GM18519 (cell line): ENCODE results near the gene GPR152.
"Not testable (repeated sequence)": the region's sequence is repeated elsewhere in the genome, so short reads cannot be mapped to it uniquely, and the experiment has no call there.

Experiments
- ATAC-seq: cut with Tn5 transposase; IDR thresholded peaks from one replicate; pipeline ENCODE4 v1.9.1; 2021; ENCODE audit warnings: mild to moderate bottlenecking, moderate library complexity; ENCODE audit not compliant: unreplicated experiment, low FRiP score

Gene GPR152

GRCh38 chr11:67415501-67416304, 36.8 kb downstream of the GPR152 start, which contains the start of gene CARNS1:
TSS of gene CARNS1 (plus strand) at chr11:67415678. CDS start at chr11:67416200, 522 bp downstream.
- ATAC-seq = no peak

DNA sequence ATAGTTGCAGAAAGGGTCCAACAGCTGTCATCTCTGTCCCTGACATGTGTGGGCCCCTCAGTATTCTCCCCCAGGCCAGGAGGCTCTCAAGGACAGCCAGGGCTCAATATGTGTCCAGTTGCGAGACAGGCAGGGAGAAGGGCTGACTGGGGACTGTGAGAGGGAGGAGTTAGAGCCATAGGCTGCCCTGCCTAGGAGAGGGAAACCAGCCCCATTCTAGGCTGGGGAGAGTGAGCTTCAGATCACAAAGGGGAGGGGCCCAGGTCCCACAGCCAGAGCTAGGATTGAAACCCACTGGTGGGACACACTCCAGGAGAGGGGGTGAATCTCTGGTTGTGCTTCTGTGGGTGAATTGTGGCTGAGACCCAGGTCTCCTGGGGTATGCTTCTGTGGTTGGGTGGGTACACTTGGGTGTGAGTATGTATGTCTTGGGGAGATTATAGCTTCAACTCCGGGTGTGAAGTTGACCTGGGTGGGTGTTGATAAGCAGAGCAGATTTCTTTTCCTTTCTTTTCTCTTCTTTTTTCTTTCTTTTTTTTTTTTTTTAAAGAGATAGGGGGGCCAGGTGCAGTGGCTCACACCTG, 39.2 kb downstream of the GPR152 start:
- no peak for ATAC-seq

- no peak for ATAC-seq
Observed at GRCh38 chr11:67412495-67413179, 39.9 kb downstream of the GPR152 start.

GRCh38 chr11:67411785-67412152, 40.8 kb downstream of the GPR152 start:
- ATAC-seq = no peak

DNA sequence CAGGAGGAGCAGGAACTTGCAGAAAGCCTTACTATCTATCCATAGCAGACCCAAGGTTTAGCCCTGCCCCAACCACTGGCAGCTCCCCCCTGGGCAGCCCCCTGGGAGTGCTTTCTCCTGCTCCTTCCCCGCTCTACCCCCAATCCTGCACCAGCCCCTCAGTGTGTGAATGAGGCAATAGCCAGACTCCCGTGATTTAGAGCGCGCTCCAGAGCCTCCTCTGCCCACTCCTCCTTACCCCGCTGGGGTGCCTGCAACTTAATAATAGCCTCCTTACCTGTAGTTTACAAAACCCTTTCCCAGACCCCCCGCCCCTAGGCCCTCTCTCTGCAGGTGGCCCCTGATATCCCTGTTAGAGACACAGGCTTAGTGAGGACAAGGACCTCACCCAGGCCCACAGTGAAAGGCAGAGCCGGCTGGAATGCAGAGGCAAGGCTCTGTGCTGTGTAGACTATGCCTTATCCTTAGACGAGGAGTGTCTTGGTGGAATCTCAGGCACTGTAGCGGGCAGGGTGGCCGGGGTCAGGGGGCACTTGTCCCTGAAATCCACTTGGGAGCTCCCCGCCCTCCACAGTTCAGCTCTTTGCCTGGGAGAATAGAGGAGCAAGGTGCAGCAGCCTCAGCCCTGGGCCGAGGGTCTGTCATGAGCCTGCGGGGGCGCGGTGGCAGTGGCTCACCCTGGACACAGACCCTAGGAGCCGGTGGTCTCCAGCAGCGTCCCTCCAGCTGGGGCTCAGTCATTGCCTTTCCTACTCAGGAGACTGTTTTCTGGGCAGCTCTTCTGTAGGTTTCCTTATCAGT, 41.3 kb downstream of the GPR152 start:
- ATAC-seq = no peak

DNA sequence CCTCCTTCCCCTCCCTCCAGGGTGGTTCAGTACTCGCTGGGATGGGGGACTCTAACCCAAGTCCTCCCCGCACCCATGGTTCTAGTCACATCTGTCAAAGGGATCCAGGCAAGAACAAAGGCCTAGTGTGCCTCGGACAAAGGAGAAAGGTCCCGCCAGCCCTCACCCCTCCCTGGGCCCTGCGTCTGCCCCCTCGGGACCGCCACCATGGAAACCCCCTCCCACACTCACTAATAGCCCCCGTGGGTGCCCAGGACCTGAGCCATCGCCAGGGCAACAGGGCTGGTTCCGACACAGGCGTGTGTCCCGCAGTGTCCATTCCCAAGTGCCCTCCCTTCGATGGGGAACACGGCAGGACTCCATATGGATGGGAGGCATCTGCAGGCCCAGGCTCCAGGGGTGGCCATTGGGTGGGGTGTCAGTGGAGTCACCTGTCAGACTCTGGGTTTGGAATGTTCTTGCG, 42.1 kb downstream of the GPR152 start:
- no peak for ATAC-seq

DNA sequence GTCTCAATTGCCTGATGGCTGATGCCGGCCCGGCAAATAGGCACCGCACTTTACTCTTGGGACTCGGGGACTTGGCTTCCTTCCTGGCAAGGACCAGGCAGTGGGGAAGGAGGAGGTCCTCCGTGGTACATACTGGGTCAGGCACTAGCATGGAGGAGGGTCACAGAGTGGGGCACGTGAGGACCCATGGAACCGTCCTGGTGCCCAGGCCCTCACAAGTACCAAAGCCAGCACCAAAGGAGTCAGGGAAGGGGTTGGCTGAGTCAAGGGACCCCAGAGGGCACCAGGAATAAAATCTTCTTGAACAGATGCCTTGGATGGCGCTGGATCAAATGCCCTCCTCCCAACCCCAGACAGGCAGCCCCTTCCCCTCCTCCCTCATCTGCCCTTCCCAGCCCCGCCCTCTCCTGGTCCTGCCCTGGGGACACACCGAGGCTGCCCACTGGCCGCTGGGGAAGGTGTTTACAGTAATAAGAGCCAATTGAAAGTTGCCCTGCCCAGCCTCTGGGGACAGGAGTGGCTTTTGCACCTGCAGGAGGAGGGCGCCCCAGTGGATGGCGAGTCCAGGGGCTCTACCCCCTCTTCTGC, 42.7 kb downstream of the GPR152 start:
- no peak for ATAC-seq

DNA sequence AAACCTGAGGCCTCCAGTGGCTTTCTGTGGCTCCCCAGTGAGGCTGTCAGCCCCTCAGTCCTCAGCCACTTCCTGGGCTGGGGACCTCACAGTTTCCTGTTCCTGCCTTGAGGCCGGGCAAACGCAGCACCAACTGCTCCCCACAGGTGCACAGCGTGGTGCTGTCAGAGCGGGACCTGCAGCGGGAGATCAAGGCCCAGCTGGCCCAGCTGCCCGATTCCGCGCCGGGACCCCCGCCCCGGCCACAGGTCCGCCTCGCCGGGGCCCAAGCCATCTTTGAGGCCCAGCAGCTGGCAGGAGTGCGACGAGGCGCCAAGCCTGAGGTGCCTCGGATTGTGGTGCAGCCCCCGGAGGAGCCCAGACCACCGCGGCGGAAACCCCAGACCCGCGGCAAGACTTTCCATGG, 43.3 kb downstream of the GPR152 start:
- no peak for ATAC-seq

GRCh38 chr11:67408437-67409200, 43.9 kb downstream of the GPR152 start:
- ATAC-seq = no peak

- ATAC-seq = no peak
Observed at GRCh38 chr11:67407688-67408163, 44.8 kb downstream of the GPR152 start.

- no peak for ATAC-seq
Observed at GRCh38 chr11:67406969-67407687, 45.4 kb downstream of the GPR152 start.

DNA sequence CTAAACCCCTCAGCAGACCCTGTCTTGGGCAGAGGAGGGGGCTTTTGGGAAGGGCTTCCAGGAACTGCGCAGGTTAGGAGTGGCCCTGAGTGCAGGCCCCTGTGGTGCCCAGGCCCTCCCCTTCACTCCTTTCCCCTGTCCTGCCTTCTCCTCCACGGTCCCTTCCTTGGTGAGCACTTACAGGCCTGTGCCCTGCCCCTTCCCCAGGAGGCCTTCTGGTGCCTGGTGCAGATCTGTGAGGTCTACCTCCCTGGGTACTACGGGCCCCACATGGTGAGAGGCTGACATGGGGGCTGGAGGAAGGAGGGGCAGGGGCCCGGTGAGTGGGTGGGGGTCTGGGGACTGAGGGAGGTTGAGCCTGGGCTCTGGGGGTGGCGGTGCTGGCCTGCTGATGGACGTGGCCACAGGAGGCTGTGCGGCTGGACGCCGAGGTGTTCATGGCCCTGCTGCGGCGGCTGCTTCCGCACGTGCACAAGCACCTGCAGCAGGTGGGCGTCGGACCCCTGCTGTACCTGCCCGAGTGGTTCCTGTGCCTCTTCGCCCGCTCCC, 46.0 kb downstream of the GPR152 start:
- no peak for ATAC-seq

DNA sequence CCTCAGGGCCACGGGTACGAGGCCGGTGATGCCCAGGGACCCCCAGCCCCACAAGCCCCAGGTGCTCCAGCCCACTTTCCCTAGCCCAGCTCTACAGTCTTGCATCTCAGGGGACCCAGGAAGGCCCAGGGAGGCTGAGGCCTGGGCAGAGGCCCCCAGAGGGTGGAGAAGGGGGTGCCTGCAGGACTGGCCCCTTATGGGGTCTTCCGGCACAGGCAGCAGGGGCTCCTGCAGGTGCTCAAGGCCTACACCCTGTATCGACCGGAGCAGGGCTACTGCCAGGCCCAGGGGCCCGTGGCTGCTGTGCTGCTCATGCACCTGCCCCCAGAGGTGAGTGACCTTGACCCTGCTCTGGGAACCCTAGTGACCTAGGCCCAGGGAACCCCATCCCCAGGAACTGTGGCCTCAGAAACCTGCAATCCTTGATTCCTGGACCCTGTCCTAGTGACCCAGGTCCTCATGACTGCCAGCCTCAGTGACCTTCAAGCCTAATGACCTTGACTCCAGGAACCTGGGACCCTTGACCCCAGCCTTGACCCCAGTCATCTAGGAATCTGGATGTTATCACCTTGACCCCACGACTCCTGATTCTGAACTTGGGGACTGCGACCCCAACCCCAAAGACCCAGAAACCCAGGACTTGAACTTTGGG, 46.7 kb downstream of the GPR152 start:
- ATAC-seq = no peak

- ATAC-seq = no peak
Observed at GRCh38 chr11:67405196-67405567, 47.3 kb downstream of the GPR152 start.

- no peak for ATAC-seq
Observed at GRCh38 chr11:67404515-67405195, 47.9 kb downstream of the GPR152 start.

GRCh38 chr11:67403085-67403484, 49.4 kb downstream of the GPR152 start:
- not testable (repeated sequence) for ATAC-seq

GRCh38 chr11:67402192-67402839, 50.2 kb downstream of the GPR152 start:
- not testable (repeated sequence) for ATAC-seq
